CD4-positive, alpha-beta T cell treated with Interleukin-2 at 100 ng/mL for 4 hours (primary cell): ENCODE measurements around the gene DOHH.

Experiments
- DNase-seq: peaks from one replicate; pipeline ENCODE4 v3.0.0-alpha.2; 2020; ENCODE audit warnings: low spot score

DOHH gene

DNA sequence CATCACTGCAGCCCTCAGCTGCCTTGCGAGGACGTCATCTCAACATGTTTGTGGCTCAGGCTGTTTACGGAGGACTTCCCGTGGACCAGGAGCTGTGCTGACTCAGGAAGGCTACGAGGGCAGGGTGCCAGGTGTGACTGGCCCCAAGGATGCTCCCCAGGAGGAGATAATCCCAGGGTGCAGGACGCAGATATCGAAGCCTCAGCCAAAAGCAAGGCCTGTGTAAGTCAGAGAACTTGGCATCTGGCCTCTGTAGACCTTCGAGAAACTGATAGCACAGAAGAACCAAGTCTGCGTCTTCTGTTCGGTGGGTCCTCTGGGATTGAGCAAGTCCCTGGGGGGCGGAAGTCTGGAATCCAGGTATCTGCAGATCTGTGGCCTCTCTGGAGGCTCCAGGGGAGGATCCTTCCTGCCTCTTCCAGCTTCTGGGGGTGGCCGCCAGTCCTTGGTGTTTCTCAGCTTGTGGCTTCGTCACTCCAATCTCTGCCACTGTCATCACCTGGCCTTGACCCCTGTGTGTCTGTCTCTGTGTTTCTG lies 2.6 kb upstream of the DOHH start:
- no peak for DNase-seq

DNA sequence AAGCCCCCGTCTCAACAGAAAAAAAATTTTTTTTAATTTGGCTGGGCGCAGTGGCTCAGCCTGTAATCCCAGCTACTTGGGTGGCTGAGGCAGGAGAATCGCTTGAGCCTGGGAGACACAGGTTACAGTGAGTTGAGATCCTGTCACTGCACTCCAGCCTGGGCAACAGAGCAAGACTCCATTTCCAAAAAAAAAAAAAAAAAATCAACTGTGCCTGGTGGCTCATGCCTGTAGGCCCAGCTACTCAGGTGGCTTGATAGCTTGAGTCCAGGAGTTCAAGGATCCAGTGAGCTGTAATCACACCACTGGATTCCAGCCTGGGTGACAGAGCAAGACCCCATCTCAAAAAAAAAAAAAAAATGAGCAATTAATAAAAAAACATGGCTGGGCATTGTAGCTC lies 1.3 kb upstream of the DOHH start:
- DNase-seq = no peak

DNA sequence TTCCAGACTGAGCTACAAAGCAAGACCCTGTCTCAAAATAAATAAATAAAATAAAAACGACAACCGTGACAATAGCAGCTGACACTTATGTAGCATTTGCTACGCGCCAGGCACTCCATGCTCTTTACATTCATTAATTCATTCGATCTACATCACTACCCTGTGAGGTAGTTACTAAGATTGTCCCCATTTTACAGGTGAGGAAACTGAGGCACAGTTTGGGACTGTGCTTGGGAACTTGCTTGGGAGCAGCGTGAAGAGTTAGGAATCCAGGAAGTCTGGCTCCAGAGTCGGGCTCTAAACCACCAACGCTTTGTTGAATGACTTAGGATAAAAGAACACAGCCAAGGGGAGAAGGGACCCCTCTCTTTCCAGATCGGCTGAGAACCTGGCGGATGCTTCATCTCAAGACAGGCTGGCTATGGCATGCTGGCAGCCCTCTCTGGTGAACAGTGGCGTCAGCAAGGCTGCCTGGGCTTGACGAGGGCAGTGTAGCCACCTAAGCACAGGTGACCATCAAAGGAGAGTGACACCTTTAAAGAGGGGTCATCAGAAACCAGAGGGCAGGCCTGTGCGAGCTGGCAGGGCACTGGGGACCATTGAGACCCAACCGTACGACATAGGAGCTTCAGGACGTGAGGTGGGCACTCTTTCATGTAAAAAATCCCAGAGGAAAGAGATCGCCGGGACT lies 591 bp downstream of the DOHH start:
- no peak for DNase-seq

DNA sequence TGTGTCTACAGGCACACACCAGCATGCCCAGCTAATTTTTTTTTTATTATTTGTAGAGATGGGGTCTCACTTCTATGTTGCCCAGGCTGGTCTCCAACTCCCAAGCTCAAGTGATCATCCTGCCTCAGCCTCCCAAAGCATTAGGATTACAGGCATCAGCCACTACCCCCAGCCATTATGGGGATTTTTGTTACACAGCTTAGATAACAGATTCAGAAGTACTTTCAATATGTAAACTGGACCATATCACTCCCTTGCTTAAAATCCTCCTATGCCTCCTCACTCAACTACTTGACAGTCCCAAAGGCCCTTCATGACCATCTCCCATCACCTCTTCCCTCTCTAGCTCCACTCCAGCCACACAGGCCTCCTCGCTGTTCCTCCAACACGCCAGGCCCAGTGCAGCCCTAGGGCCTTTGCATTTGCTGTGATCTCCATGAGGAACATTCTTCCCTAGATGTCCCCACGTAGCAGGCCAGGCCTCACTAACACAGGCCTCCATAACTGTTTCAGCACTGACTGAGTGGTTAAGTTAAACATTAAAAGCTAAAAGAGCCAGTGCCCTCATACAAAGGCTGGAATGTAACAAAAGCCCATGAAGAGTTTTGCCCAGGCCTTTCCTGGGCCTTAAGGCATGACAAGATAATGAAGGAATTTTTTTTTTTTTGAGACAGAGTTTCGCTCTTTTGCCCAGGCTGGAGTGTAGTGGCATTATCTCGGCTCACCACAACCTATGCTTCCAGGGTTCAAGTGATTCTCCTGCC lies 2.5 kb downstream of the DOHH start:
- DNase-seq = no peak

DNA sequence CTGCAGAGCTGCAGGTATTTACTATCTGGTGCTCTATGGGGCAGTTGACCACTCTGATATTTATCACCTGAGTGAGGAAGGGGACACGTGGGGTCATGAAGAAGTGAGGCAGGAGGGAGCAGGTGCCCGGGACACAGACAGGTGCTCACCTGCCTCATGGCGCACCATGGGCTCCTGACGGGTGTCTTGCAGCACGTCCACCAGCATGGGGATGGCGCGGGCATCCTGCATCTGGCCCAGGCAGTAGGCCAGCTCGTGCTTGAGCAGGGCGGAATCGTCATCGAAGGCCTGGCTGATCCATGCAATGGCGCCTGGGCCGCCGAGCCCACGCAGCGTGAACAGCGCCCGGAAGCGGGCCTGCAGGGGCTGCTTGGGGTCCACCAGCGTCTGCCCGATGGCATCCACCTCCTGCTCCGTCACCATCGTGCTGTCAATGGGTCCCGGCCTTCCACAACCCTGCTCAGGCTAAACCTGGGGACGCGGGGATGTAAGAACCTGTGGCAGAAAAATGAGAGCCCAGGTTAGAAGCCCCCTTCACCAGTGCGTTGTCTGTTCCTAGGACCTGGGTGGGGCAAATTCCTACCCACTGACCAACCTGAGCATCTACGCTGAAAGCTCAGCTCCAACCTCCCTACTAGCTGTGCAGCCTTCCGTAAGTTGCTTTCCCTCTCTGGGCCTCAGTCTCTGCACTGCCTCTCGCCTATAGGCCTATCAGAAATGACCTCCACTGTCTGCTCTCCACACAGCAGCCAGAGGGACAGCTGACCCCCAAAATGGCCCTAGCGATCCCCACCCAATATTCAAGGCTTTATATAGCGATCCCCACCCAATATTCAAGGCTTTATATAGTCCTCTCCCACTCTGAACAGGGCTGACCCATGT lies 3.8 kb downstream of the DOHH start:
- DNase-seq = no peak

DNA sequence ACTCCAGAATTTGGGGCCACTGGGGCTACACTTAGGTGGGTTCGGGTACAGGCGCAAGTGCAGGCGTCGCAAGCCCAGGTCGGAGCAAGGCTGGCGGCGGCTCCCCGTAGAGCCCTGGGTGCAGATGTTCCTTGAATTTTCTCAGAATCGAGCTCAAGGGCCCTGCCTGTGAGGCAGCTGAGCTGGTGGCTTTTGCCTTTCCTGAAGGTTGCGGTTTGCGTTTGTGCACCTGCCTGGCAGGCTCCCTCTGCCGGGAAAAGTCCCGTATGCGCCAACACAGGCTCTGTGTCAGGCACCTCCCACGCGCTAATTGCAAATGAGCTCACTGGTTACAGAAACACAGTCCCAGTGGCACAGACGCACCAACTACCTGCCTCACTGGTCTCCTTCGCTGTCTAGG lies 5.9 kb downstream of the DOHH start:
- peak; percentile 71 for DNase-seq

DNA sequence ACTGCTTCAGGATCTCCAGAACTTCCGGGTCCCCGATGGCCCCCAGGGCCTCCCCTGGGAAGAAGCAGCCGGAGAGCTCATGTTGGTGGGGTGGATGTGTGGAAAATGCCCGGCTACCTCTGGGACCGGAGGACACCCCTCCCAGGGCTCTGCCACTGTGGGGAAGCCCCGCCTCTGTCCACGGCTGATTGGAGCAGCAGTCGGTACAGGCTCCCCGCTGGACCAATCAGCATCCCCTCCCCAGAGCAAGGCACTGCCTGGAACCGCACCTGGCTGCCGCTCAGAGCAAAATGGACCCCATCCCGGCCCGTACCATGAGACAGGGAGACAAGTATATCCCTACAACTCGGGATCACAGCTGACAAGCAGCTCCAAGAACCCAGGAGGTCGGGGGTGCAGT lies 6.4 kb downstream of the DOHH start:
- DNase-seq = no peak

DNA sequence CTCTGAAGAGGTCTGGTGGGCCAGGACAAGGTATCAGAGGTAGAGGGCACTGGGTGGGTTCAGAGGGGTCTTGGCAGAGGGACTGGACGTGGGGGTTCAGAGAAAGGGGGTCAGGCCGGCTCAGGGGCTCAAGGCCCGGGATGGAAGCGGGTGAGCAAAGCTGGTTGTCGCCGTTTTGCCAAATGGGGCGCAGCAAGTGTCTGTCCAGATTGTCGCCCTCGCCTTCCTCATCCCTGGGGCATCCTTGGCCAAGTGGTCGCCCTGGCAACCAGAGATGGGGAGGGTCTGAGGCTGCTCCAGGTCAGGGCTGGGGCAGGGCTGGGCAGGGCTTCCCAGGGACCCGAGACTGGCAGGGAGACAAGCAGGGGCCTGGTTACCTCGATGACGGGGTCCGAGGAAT lies 6.8 kb downstream of the DOHH start:
- DNase-seq = no peak

DNA sequence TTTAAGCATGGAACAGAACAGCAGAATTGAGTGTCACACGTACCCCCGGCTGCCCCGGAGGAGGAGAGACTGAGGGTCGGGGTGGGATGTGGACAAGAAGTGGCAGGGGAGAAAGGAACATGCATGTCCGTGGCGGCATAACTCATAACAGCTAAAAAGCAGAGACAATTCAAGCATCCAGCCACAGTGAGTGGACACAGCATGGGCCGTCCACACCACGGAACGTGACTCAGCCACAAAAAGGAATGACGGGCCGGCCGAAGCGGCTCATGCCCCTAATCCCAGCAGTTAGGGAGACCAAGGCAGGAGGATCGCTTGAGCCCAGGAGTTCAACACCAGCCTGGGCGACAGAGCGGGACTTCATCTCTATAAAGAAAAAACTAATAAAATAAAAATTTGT lies 7.6 kb downstream of the DOHH start:
- DNase-seq = no peak

DNA sequence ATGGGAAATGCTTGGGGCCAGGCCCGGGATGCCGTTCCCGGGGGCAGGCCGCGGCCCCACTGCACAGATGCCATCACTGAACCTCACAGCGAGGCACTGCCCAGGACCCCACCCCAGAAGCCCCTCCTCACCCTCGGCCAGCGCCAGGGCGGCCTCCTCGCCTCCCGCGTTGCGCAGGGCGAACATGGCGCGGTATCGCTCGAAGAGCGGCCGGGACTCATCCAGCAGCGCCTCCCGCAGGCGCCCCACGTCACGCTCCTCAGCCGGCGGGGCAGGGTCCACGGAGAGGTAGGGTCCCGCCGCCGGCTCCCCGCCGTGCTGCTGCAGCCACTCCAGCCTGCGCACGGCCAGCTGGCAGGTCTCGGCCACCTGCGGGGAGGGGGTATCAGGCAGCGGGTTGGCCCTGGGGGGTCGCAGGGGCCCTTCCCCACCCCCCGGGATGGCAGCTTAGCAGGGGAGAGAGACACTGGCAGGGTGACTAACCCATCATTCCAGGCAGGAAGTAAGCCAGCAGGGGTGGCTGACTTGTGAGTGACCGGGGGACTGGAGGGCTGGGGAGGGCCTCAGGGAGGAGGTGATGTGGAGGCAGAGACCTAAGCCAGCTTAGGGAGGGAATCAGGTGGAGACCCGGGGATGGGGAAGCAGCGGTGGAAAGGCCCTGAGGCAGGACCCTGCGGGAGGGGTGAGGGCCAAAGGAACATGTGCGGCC lies 8.2 kb downstream of the DOHH start:
- DNase-seq = no peak

DNA sequence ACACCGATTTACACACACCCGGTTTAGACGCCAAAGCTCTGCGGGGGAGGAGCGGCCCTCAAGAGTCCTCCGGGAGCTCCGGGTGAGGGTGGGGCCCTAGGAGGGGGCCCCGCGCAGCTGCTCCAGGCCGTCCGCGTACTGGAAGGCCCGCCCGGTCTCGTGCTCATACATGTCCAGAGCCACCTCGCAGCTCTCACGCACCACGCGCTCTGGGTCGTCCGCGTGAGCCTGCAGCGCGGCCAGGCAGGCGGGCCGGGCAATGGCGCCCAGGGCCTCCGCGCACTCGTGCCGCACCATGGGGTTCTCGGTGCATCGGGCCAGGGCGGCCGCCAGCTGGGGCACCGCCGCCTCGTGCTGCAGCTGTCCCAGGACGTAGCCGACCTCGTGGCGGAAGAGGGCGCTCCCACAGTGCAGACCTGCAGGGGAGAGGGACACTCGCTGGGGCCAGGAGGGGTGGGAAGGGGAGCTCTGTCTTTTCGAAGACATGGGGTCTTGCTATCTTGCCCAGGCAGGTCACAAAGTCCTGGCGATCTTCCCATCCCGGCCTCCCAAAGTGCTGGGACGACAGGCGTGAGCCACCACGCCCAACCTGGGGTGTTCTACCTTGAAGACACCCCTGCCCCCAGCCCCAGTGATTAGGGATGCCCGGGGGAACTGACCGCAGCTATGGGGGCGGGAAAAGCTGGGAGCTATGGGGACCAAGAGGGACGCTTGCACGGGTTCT lies 8.9 kb downstream of the DOHH start:
- no peak for DNase-seq

DNA sequence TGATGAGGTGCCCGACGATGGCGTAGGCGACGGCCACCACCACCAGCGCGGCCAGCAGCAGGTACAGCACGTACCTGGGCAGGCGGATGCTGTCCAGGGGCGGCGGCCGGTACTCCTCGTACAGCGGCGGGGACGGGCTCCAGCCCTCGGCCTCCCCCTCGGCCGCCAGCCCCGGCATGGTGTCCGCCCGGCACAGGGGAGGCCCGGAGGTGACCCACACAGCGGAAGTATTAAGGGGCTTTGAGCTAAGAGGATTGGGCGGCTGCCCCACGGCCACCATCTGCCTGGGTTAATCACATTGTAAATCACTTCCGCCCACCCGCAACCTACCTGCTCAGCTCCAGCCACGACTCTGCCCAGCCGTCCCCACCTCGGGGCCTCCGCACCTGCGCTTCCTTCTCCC lies 17.2 kb downstream of the DOHH start, which contains the start of gene SMIM44:
TSS of gene SMIM44 (minus strand) at position 216 of the 403 bp plus-strand sequence. CDS start at position 178, 38 bp downstream.
- no peak for DNase-seq

DNA sequence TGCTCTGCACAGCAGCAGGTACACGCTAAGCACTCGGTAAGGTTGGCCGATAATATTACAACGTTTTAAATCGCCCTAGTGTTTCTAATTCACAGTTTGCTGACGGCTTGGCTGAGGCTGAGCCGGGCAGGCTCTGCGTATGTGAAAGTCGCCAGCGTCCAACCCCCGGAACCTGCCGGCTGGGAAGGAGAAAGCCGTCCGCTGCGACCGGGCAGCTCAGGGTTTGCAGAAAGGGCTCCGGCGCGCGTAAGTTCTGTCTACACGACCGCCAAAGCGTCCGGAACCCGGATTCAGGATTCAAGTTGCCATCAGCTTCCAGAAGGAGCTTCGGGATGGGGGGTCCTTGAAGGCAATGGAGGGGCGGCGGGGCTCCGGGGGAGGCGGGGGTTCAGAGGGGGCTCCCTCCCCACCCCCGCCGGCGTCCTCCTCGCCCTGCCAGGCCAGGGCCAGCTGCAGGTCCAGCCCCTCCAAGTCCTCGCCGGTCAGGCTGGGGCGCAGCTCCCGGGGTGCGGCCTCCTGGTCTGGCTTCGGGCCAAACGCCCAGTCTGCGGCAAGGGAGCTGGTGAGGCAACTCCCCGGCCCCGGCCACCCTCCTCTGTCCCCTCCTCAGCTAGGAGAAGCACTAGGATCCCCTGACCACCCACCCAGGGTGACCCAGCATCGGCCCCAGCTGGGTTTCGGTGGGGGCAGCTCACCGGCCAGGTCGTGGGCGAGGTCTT lies 17.8 kb downstream of the DOHH start:
- DNase-seq = no peak

DNA sequence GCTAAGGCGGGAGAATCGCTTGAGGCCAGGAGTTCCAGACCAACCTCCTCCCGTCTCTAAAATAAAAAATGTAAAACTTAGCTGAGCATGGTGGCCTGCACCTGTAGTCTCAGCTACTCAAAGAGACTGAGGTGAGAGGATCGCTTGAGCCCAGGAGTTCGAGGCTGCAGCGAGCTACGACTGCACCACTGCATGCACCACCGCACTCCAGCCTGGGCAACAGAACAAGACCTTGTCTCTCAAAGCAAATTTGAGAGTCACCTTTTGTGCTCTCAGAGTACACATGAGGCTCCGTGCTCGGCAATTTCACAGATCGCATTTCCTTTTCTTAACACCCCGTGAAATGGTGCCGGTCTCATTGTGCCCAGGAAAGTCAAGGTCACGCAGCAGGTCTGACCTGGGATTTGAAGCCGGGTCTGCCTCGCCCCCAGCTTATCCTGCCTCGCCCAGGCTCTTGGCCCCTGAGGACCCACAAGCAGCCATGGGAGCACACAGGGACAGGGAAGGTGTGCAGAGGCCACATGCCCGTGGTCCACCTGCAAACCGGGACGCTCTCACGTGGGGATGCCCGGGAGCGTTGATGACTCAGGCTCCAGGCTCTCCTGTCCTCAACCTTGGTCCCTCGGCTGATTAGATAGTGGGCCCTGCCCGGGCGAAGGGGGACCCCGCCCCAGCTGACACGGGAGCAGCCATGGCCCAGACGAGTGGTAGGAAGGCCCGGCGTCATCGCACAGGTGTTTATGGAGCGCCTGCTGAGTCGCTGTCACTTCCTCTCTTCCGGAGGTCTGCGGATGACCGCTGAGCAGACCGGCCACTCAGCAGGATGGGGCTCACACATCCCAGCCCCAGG lies 19.0 kb downstream of the DOHH start:
- no peak for DNase-seq

DNA sequence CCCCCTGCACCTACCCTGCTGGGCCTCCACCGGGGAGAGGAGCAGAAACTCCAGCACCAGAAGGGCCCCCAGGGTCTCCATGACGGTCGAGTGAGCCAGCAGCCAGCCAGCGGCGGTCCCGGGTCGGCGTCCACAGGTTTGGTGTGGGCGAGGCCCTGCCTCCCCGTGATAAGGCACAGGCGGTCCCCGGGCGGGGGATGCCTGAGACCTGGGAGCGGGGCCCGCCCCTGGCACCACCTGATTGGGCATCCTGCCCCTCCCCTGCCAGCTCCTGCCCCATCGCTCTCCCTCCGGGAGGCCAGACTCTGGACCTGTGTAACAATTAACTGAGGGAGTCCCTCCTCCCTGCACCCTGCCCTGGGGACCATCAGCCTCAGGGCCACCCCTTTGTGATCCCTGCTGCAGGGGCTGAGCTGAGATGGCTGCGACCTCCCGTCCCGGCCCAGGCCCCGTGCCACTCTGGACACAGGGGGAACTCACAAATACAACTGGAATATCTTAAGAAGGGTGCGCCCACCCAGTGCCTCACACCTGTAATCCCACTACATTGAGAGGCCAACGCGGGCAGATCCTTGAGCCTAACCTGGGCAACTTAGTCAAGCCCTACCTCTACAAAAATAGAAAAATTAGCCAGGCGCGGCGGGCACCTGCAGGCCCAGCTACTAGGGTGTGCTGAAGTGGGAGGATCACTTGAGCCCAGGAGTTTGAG lies 19.9 kb downstream of the DOHH start, which contains the start of gene SMIM24:
TSS of gene SMIM24 (minus strand) at position 143 of the 709 bp plus-strand sequence. CDS start at position 81, 62 bp downstream.
- DNase-seq = no peak

DNA sequence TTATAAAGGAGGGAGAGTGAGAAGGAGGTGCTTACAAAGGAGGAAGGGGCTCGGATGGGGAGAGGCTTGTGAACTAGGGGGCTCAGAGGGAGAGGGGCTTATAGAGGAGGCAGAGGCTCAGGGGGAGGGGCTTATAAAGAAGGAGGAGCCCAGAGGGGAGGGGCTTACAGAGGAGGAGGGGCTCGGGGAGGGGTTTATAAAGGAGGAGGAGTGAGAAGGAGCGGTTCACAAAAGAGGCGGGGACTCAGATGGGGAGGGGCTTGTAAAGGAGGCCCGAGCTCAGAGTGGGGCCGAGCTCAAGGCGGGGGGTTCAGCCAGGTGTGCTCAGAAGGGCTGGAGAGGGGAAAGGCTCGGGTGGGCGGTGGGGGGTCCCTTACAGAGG lies 20.6 kb downstream of the DOHH start:
- DNase-seq = no peak

DNA sequence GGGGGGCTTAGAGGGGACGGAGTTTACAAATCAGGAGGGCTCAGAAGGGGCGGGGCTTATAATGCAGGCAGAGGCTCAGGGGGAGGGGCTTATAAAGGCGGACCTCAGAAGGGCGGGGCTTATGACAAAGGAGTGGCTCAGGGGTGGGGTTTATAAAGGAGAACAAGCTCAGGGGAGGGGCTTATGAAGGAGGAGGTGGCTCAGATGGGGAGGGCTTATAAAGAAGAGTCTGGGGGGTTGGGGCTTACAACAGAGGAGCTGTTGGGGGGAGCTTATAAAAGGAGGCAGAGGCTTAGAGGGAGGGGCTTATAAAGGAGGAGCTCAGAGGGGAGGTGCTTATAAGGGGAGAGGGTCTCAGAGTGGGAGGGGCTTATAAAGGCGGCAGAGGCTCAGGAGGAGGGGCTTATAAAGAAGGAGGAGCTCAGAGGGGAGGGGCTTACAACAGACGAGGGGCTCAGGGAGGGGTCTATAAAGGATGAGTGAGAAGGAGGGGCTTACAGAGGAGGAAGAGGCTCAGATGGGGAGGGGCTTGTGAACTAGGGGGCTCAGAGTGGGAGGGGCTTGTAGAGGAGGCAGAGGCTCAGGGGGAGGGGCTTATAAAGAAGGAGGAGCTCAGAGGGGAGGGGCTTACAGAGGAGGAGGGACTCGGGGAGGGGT lies 21.2 kb downstream of the DOHH start:
- DNase-seq = peak; percentile 50
